ENCODE measurements around the gene TRMT1.

The TRMT1 gene

GRCh38 chr19:13102416-13102665, 14.2 kb downstream of the TRMT1 start:
- no peak for DNase-seq (ENCODE audit: low read depth)

- no peak for DNase-seq (ENCODE audit: low read depth)
These were observed 14.7 kb downstream of the TRMT1 start for GRCh38 chr19:13101590-13102415.

- no peak for DNase-seq (ENCODE audit: low read depth)
These were observed 15.5 kb downstream of the TRMT1 start for GRCh38 chr19:13100841-13101589.

GRCh38 chr19:13100031-13100588, 16.4 kb downstream of the TRMT1 start:
- no peak for DNase-seq (ENCODE audit: low read depth)

GRCh38 chr19:13099073-13099999, 17.2 kb downstream of the TRMT1 start:
- no peak for DNase-seq (ENCODE audit: low read depth)

GRCh38 chr19:13098277-13099072, 18.1 kb downstream of the TRMT1 start:
- no peak for DNase-seq (ENCODE audit: low read depth)

- DNase-seq (ENCODE audit: low read depth): no peak
These were observed 18.9 kb downstream of the TRMT1 start for GRCh38 chr19:13097463-13098258.

GRCh38 chr19:13097033-13097462, 19.5 kb downstream of the TRMT1 start:
- DNase-seq (ENCODE audit: low read depth): no peak

- no peak for DNase-seq (ENCODE audit: low read depth)
These were observed 20.3 kb downstream of the TRMT1 start for GRCh38 chr19:13095934-13096927.

- DNase-seq (ENCODE audit: low read depth): no peak
These were observed 21.2 kb downstream of the TRMT1 start for GRCh38 chr19:13095393-13095784.

GRCh38 chr19:13094771-13095392, 21.7 kb downstream of the TRMT1 start:
- no peak for DNase-seq (ENCODE audit: low read depth)

GRCh38 chr19:13094106-13094504, 22.4 kb downstream of the TRMT1 start:
- no peak for DNase-seq (ENCODE audit: low read depth)

GRCh38 chr19:13093407-13094105, 23.0 kb downstream of the TRMT1 start:
- DNase-seq (ENCODE audit: low read depth): no peak

- no peak for DNase-seq (ENCODE audit: low read depth)
These were observed 23.8 kb downstream of the TRMT1 start for GRCh38 chr19:13092606-13093235.

- DNase-seq (ENCODE audit: low read depth): no peak
These were observed 24.4 kb downstream of the TRMT1 start for GRCh38 chr19:13092158-13092543.

- no peak for DNase-seq (ENCODE audit: low read depth)
These were observed 25.0 kb downstream of the TRMT1 start for GRCh38 chr19:13091400-13092157.

Measured in HS-27A (cell line).